ENCODE data around the gene GPR15LG.

GRCh38 chr10:84211566-84211965 lies 38.0 kb downstream of the GPR15LG start:
- TF ChIP-seq CTCF (IDR thresholded peaks at IDR 0.05), result no peak
- no peak for TF ChIP-seq ZFX (IDR thresholded peaks at IDR 0.05; ENCODE audit: borderline replicate concordance)
